GM12864 (cell line): Measurements from ENCODE around the gene SERPINB10.

Experiments used
- DNase-seq: peaks from one replicate; pipeline ENCODE4 v3.0.0-alpha.2; 2011; ENCODE audit warnings: low read depth
- H3K4me3 ChIP-seq: 2 replicates; pipeline ENCODE4 v1.5.1; 2011; ENCODE audit warnings: mild to moderate bottlenecking, low read depth, low read length, control low read depth
- TF ChIP-seq, protein P1 (sequence below): IDR thresholded peaks from 2 replicates; pipeline ENCODE4 v1.5.1; 2011; ENCODE audit warnings: low read depth, mild to moderate bottlenecking, moderate library complexity, low read length, control low read depth, inconsistent platforms; ENCODE audit errors: missing control alignments

SERPINB10 gene

DNA sequence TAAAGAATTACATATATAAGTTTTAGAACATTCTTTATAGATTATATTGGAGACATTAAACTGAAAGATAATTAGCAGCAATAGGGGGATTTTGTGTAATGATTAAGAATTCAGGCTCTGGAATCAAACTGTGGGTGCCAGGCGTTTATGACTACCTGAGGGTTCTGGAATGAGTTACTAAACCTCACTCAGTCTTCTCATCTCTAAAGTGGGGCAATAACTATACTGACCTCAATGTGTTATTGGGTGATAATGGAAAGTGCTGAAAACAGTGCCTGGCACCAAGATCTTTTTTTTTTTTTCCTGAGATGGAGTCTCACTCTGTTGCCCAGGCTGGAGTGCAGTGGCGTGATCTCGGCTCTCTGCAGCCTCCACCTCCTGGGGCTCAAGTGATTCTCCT, 69.3 kb downstream of the SERPINB10 start:
- DNase-seq: no peak
- TF ChIP-seq, protein P1, sequence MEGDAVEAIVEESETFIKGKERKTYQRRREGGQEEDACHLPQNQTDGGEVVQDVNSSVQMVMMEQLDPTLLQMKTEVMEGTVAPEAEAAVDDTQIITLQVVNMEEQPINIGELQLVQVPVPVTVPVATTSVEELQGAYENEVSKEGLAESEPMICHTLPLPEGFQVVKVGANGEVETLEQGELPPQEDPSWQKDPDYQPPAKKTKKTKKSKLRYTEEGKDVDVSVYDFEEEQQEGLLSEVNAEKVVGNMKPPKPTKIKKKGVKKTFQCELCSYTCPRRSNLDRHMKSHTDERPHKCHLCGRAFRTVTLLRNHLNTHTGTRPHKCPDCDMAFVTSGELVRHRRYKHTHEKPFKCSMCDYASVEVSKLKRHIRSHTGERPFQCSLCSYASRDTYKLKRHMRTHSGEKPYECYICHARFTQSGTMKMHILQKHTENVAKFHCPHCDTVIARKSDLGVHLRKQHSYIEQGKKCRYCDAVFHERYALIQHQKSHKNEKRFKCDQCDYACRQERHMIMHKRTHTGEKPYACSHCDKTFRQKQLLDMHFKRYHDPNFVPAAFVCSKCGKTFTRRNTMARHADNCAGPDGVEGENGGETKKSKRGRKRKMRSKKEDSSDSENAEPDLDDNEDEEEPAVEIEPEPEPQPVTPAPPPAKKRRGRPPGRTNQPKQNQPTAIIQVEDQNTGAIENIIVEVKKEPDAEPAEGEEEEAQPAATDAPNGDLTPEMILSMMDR: no peak
- H3K4me3 ChIP-seq: no peak overlapping the region

DNA sequence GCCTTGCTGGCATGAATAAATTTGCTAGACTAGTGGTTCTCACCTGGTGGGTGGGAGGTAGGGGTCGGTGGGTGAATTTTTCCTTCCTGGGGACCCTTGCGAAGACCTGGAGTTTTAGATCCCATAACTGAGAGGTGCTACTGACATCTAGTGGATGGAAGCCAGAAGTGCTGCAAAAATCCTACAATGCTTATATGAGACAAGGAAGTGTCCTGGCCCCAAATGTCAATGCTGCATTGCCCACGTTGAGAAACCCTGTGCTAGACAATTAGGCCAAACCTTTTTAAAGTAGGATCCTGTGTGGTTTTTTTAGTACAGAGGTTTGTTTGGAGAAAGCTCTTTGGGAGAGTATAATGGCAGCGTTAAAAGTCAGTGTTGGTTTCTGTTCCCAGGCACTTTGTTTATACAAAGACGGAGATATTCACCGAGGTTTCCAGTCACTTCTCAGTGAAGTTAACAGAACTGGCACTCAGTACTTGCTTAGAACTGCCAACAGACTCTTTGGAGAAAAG, 71.7 kb downstream of the SERPINB10 start:
- no peak for DNase-seq
- TF ChIP-seq, protein P1: peak; percentile 88
- no peak overlapping the region for H3K4me3 ChIP-seq

DNA sequence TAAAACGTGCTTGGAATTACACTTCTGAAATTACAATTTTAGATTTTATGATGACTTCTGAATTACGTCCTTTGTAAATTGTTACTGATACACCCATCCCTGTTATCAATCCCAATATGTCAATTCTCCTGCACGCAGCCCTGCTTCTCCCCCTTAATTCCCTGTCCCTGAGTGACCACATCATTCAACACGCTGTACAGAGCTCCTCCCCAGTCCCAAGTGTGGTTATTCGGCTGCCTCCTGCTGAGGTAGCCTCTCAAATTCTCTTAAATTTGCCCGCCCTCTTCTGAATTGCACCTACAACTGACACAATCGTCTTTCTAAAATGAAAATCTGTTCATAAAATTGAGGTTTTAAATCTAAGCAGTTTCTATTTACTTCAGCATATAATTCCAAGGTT, 72.3 kb downstream of the SERPINB10 start:
- H3K4me3 ChIP-seq: no peak overlapping the region
- TF ChIP-seq, protein P1: no peak
- no peak for DNase-seq

DNA sequence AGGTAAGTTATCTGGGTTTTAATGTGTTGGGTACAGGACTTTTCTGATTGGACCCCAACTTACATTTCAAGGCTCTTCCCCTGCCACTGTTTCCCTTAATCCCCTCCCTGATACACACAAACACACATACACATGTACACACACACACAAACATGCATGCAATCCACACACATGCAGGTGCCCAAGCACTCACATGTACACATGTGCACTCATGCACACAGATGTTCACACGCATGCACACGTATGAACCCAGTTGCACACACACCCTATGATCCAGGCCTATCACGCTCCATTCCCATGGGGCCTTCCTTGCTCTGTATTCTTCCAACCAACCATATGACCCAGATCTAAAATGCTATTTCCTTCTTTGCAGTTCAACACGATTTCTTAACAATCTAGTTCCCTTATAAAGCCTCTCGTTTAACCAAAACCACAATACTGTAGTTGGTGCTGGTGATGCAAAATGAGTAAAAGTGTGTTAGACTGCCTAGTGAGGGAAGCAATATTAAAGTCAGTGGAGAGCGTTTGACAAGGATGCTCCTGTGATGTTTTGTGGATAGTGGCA, 73.2 kb downstream of the SERPINB10 start:
- TF ChIP-seq, protein P1: no peak
- DNase-seq: no peak
- no peak overlapping the region for H3K4me3 ChIP-seq

DNA sequence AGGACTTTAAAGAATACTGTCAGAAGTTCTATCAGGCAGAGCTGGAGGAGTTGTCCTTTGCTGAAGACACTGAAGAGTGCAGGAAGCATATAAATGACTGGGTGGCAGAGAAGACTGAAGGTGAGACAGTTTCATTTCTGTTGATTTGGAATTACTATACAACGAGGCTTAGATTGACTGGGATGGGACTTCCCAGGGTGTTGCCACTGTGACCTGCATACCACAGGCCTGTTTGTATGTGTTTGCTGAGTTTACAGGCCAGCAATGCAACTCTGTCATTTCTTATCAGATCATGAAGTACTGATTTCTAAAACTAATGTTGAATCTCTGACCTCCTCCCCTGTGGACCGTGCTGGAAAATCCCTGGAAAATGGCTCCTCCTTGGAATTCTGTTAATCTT, 74.0 kb downstream of the SERPINB10 start:
- no peak for DNase-seq
- TF ChIP-seq, protein P1: no peak
- no peak overlapping the region for H3K4me3 ChIP-seq

DNA sequence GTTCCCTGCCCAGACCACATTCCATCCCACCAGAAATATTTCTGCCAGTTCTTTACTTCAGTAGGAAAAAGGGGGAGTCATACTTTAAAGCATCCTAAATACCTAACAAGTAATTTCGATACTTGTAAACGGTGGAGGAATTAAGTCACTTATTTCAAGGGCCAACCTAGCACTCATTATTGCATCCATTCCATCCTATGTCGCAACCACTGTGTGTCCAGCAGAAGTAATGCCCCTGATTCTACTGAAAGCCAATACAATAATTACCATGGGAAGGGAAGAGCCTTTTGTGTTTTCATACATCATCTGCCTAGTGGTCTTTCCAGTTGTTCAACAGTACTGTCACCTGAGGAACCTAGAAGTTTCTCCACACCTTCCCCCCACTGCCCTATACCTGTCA, 74.6 kb downstream of the SERPINB10 start:
- no peak for DNase-seq
- no peak overlapping the region for H3K4me3 ChIP-seq
- TF ChIP-seq, protein P1: no peak
